GM21825 (cell line): ENCODE results near the gene GALNT10.

Source experiments
- ATAC-seq: cut with Tn5 transposase; IDR thresholded peaks from one replicate; pipeline ENCODE4 v1.9.1; 2021; ENCODE audit warnings: mild to moderate bottlenecking, moderate library complexity; ENCODE audit not compliant: unreplicated experiment

The GALNT10 gene

DNA sequence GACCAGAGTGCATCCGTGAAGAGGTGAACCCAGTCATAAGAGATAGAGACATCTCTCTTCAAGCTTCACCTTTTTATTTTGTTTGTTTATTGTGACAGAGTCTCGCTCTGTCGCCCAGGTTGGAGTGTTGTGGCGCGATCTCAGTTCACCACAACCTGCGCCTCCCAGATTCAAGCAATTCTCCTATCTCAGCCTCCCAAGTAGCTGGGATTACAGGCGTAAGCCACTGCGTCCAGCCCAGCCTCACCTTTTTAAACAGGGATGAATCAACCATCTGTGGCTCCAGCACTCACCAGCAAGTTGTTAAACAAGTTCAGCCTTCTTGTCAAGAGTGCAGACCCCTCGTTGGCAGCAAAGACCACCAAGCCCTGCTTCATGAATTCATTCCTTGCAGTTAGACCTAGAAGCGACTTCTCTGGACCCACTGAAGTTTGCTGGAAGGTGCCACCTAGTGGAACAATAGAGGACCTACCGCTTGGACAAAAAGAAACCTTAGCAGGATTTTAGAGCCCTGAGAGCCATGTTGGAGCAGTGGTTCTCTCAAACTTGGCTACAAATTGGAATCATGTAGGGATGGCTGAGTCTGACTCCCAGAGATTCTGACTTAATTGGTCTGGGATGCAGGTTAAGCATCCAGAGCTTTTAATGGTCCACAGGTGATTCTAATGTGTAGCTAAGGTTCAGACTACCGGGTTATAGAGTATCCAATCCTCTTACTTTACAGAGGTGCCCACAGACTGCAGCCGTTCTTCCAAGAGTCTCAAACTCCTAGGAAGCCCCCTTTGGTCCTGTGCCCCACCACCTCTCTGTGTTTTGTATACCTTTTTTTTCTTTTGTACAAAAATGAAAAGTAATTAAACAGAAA is 10.5 kb upstream of the GALNT10 start:
- peak; percentile 84 for ATAC-seq

DNA sequence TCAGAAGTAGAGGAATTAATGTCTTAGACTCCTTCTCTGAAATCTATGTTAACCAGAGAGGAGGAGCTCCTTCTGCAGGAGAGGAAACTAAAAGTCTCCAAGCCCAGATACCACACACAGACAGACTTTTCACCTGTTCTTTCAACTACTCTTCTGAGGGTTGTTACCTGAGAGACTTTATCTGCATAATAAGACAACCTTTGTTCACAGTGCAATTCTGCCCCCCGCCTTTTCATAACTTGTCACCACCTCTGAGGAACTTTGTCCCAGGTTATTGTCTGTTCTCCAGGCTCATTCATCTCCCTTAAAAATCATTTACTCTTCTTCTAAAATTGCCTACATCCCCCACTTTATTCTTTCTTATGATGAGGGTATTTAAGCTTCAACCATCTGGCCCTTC is 9.4 kb upstream of the GALNT10 start:
- ATAC-seq: no peak

DNA sequence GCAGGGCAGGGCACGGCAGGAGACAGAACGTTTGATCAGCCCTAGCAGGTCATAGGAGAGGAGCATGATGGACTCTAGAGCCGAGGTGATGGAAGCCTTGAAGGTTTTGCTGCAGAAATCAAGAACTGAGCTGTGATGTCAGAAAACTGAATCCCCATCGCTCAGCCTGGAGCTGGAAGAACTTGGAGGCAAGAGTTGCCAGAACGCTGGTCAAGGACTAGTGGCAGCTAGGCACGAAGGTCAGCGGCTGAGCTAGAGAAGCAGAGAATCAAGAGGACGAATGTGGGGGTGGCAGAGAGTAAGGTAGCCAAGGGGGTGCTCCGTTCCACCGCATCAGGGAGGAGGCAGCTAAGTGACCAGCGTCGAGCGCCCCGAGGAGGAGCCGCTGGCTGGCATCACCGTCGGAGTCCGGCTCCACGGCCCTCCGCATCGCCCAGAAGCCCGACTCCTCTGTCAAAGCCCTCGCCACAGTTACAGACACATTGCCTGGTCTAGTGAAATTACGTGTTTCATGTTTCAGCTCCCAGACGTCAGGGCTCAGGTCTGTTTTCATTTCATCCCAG is 1.2 kb upstream of the GALNT10 start:
- peak; percentile 5 for ATAC-seq

DNA sequence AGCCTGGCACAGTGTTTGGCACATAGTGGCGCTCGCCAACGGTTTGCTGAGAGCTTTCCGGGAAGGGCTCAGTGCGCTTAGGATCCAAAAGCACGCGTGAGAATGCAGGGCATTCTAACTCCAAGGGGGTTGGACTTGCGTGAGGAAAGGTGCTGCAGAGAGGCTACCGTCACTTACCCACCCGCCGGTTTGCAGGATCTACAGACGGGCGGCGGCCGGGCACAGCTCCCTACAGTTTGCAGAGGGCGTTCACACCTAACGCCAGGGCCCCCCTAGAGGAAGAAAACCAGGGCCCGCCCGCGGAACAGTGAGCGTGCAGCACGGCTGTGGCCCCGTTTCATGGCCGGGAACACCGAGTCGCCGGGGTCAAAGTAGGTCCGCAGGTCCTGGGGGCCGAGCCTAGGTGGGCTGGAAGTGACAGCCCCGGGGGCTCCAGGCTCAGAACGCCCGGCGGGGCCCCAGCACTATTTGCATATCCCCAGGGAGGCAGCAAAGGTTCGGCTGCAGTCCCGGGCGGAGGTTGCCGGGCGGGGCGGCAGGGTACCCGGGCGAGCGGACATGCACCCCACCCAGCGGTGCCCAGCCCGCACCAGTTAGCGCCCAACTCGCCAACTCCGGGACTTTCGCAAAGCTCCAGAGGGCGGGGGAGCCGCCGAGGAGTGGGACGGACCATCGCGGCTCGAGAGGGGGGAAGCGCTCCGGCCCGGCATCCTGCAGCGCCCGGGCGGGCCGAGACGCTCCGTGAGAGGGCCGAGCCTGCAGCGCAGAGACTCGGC is 526 bp upstream of the GALNT10 start:
- ATAC-seq: peak; percentile 78

DNA sequence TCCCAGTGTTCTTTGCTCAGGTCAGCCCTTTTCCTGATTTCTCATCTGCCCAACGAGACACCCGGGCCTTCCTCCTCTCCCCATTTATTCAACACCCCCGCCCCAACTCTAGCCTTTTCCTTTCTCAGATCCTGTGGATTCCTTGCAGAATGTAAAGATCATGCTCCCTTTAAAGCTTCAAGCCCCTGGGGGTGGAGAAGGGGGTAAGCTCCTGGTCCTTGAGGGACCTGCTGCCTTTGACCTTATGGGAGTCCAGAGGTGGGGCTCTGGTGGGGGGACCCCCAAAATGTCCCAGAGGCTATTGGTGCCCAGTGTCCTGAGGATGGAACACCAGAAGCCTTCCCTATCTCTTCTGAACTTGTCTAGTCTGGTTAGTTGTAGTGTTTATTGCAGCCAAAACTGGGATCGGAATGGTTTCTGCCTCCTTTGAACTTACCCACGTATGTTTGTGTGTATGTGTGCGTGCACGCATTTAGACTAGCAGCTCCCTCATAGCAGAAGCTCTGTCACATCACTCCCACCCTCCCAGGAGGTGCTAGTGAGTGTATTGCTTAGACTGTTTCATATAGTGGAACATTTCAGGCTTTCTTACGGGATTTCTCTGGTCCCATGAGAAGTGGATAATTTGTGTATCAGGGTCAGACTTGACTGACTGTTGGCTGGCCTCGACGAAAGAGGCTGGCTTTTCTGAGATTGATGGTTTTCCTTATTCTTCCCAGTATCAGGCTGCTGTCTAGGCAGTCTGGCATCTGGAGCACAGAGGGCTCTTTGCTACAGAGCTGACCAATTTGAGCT is 1.1 kb downstream of the GALNT10 start:
- ATAC-seq: no peak

DNA sequence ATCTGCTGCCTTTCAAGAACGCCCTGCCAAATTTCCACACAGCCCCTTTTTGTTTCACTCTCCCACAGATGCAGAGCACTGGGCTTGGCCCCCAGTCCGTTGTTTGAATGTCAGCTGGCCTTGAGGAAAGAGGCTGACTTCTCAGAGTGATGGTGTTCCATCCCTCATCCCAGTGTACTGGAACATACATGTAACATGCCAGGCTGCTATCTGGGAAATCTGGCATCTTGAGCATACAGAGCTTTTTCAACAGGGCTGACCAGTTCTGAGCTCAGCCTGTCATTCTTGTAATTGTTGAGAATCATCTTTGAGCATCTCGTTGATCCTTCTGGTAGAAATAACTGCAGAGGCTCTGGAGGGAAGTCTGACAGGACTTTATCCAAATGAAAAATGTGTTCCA is 2.8 kb downstream of the GALNT10 start:
- no peak for ATAC-seq

DNA sequence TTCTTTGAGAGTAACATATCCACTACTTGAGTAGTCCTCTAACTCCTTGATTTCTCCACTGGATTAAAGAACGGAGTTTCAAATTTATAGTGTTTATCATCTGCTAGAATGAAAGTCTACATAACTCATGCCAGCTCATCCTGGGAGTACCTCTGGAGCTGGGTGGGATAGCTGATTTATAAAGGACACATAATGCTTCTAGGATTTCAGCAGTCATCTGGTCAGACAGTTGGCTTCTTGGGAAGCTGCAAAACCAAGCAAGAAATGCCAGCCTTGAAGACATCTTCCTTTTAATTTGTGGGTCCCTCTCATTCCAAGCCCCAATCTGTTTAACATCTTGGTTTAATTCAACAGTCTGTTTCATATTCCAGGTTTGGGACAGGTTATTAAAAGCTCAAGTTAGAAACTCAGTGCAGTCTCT is 3.2 kb downstream of the GALNT10 start:
- ATAC-seq: no peak

DNA sequence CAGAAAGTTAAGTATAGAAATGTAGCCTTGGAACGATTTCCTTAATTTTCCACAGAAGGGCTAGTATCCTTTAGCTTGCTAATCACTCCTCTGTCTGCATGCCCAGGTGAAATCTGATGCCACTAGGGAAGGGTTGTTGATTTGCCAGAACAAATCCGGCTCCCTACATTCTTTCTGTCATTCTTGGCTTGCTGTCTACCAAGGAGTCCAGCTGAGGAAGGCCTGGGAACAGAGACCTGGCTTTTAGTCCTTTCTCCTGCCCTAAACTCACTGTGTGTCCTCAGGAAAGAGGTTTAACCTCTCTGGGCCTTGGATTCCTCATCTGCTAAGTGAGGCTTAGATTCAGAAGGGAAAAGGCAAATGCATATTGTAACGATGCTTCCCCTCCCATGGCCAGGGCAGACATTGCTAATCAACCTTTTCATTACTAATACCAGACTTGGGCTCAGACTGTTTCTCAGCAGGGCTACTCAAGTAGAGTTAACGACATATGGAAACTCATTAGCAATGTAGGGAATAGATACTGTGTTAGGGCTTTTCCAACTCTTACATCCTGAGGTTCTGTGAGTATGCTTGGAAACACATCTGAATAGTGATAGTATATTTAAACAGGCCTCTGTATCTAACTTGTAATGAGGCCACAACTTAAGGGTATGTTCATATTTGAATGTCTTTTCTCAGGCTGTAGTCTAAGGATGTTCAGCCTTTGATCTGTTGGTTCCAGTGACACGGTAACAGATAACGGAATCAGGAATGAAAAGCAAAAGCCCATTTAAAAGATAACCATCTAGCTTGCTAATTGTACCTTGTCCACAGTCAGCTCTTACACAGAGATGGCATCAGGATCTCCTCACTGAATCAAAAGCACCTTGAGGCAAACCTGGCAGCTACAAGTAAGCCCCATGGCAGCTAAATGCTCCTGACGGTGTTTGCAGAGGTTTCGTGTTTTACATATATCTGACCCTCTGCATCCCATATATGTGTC is 4.1 kb downstream of the GALNT10 start:
- no peak for ATAC-seq

DNA sequence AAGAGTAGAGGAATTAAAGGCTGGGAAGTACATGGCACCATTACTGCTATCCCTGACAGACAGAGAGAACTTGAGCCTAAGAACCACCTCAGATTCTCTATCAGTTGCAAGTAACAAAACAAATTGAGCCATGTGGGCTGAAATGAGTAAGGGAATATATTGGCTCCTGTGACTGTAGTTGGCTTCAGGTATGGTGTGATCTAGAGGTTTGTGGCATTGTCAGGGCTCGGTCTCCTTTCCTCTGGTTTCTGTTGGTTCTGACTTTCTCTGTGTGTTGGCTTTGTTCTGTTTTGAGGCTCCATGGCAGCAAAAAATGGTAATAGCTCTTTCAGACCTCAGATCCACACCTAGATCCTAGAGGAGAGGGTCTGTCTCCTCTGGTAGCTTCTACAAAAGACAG is 5.7 kb downstream of the GALNT10 start:
- ATAC-seq: no peak

DNA sequence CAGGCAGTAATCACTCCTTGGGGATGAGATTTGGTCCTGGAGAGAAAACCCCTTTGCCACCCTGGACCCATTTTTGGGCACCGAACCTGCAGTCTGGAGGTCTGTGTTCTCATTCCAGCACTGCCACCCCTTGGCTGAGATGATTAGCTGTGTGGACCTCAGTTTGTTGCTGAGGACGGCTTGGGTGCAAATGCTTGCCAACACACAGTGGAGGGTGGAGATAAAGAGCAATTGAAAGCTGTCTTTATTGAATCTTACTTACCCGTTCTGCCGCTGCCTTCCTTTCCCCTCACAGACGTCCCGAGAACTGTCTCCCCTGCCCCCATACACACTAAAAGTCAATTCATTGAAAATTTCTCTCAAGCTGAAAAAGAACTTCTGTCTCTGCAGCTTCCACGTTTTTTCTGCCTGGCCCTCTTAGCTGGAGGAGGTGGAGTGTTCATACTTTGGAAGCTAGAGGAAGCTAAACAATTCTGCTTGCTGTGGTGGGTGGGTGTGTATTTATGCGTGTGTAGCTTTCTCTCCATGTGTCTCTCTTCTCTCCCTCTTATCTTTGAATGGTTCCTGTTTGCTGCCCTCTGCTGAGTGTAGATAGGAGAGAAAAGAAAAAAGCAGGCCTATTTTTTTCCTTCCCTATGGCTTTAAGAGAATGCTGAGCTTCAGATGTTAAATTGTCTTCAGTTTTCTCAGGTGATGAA is 6.6 kb downstream of the GALNT10 start:
- ATAC-seq: no peak

DNA sequence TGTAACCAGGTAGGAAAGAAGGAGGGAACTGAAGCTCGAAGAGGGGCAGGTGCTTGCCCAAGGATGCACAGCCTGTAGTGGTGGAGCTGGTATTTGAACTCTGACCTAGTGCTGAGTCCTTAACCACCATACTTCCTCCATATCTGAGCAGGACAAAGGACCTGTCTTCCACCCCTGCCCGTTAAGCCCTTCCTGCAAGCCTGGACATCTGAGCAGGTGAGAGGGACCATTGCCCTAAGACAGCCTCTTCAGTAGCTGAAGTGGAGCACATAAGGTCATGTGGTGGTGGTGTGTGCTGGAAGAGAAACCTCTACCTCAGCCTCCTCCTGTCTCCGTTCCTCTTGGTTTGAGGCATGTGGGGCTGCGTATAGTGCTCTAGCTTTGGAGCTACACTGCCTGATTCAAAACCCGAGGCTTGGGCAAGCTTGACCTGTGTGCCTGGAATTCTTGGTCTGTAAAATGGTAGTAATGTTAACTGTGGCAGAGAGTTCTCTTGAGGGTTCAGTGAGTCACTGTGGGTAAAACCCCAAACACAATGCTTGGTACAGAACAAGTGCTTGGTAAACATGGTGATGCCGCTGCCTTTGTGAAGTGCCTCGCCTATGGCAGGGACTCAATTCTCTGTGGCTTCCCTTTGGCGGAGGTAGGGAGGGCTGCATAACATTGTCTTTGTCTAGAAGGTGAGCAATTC is 7.4 kb downstream of the GALNT10 start:
- peak; percentile 41 for ATAC-seq

DNA sequence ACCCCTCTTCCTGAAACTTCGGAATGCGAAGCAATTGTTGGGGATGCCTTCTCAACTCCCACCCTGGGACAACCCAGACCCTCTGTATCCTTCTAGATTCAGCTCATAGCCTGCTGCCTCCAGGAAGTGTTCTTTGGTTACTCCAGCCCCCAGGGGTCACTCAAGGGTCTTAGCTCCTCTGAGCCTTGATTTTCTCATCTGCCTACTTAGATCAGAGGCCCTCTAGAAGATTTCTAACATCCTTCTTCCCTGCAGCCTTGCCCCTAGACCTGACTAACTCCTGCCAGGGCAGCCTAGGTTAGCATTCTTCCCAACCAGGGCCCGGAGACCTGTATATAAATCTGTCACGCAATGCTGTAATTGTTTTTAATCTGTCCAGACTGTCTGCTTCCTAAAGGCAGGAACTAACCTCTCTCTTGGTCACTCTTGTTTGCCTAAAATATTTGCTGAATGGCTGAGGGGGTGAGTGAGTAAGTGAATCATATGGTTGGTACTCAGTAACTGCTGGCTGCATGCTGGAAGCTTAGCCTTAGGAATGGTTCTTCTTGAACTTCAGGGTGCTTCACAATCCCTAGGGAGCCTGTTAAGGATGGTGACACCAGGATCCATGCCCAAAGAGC is 8.2 kb downstream of the GALNT10 start:
- no peak for ATAC-seq

DNA sequence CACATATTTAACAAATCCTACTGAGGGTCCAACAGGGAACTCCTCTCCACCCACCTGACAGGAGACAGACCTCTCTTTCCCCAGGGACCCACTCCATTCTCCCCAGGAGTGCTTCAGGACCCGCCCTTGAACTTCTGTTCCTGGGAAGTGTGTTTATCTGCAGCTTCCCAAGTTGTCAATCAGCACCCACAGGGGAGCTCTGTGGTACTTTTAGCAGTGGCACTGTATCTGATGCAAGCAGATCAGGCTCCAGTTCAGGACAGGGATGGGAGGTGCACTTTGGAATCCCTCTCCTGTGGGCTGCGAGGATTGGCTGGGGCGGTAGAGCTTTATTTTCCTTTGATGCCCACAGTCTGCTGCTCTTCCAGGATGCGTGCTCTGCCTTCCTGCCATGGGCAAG is 8.7 kb downstream of the GALNT10 start:
- no peak for ATAC-seq

DNA sequence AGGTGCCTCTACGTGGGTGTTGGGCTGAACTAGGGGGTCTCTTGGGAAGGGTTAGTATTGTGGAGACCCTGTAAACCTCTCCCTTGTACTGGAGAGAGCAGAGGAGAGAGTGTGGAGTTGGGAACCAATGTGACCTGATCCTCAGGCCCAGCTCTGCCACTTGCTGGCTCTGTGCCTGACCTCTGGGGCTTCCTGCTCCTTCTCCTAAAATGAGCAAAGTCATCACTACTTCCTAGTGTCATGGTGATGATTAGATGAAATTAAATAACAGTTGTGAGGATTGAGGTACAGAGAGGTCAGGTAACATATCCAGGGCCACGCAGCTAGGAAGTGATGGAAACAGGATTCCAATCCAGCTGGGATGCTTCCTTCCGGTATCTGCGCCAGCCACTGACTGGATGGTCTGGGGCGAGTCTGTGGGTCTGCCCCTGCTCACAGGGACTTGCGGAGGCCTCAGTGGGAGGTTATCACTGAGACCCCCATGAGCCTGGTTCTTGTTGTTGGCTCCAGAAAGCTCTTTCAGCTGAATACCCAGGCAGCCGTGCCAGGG is 9.2 kb downstream of the GALNT10 start:
- ATAC-seq: no peak

DNA sequence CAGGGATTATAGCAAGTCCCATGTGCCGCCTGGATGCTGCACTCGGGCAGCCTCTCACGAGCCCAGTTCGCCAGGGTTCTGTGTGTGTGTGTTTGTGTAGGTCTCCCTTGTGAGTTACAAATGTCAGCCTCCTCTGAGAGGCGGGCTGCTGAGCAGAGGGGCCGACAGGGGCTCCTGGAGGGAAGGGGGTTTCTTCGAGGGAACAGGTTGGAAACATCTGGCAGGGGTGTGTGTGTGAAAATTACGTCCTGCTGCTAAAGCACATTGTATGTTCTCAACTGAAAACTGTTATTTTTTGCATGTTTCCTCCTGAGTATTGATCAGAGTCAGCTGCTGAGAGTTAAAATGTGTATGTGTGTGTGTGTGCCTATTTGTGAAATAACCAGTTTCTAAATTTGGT is 9.7 kb downstream of the GALNT10 start:
- no peak for ATAC-seq

DNA sequence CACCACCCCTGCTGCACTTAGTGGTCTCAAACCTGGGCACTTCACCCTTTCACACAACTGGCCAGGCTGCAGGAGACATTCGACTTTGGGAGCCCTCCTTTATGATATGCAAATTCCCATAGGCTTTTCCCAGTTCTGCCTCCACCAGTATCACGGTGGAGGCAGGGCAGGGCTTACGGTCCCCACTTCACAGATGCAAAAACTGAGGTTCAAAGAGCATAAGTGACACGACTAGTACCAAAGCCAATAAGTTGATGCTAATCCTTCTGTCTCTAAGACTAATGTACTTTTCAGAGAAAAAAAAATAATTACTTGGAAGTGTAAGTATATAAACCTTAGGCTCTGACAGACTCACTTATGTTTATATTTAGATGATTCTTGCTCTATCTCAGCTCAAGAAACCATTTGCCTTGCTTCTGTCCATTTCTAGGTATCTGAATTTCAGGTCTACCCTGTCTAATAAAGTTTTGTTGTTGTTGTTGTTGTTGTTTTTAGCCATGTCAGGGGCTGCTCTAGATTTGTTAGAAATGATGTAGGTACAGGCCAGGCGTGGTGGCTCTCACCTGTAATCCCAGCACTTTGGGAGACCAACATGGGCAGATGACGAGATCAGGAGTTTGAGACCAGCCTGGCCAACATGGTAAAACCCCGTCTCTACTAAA is 10.7 kb downstream of the GALNT10 start:
- ATAC-seq: no peak
